DMS153 treated with DMSO at 0.1 percent for 48 hours (cell line): ENCODE measurements around the gene ALS2.
"Not testable (repeated sequence)": the region's sequence is repeated elsewhere in the genome, so short reads cannot be mapped to it uniquely, and the experiment has no call there.

Source experiments
- DNase-seq: peaks from one replicate; lab custom pipeline; 2025; ENCODE audit not compliant: unreplicated experiment; lab: John Stamatoyannopoulos, UW

Gene ALS2

DNA sequence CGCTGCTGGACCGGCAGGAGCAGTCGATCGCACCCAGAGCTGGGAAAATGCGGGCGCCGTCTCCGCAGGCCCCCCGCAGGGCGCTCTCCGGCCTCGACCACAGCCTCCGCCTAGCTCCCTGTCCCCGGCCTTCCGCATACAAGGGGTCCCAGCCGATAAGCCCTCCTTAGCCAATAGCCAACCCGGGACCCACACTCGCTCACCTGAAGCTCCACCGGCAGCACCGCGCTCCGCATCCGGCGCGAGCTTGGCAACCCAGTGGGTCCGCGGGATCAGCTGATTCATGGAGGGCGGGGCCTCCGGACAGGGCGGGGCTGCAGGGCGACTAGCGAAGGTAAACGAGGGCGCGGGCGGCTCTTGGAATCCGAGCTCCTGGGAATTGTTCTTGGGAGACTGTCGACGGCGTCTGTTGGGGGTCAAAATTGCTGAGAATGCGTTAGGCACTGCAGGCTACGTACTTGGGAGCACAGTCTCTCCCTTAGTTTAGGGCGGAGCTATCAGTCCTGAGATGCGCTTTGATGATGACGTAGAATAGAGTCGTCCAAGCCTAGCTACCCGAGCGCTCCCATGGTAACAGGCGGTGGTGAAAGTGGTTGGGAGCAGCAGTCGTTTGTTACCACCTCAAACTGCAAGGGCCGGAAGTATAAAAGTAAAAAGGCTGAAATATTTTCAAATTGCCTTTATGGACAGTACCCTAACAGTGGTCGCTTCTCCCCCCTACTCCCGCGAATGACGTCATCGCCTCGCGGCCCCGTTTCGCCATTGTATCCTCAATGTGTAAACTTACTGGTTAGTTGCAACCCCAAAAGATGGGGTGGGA, at the start of gene ALS2:
ALS2 (minus strand) TSS at position 260 of the 820 bp plus-strand sequence. CDS start 12,048 bp downstream, outside the sequence.
- peak; percentile 97 for DNase-seq

DNA sequence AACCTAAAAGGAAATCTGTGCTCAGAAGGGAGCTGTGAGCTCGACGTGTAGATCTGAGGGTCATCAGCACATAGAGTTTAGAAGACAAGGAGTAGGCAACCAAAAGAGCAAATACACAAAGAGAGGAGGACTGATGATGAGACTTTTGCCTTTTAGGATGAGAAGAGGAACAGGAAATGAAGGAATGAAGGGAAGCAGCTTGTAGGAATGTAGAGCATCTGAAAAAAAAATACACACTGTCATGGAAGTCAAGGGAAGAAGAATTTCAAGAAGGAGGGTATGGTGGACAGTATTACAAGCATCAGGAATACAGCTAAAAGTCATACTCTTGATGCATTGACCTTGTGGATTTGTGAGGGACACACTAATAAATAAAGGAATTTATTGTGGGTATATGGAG, 47.5 kb upstream of the ALS2 start:
- no peak for DNase-seq

DNA sequence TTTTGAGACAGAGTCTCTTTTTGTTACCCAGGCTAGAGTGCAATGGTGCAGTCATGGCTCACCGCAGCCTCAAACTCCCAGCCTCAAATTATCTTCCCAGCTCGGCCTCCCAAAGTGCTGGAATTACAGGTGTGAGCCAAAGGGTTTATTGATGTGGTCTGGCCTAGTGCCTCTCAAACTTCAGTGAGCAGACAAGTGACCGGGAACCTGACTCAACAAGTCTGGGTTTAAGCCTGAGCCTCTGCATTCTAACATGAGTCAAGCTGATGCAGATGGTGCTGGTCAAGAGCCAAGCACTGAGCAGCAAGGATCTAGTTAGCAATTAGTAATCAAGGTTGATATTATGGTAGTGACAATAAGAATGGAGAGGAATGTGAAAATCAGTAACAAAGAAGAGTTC, 46.9 kb upstream of the ALS2 start:
- no peak for DNase-seq

DNA sequence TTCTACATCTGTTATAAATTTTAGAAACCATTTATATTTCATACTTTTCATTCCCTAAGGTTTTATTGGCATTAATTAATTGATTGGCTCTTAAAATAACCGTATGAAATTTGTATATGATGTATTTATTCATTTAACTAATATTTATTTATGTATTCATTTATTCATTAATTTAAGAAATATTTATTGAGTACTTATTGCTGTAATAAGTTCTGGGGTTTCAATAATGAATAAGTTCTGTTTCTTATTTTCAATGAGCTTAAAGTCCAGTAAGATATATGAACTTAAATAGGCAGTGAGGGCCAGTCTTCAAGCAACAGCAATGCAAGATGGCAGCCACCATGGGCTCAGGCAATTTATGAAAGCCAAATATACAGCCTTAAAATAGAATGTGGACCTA, 43.5 kb upstream of the ALS2 start:
- DNase-seq, result no peak

GRCh38 chr2:201821080-201821479, 40.3 kb upstream of the ALS2 start:
- DNase-seq, result peak; percentile 13

DNA sequence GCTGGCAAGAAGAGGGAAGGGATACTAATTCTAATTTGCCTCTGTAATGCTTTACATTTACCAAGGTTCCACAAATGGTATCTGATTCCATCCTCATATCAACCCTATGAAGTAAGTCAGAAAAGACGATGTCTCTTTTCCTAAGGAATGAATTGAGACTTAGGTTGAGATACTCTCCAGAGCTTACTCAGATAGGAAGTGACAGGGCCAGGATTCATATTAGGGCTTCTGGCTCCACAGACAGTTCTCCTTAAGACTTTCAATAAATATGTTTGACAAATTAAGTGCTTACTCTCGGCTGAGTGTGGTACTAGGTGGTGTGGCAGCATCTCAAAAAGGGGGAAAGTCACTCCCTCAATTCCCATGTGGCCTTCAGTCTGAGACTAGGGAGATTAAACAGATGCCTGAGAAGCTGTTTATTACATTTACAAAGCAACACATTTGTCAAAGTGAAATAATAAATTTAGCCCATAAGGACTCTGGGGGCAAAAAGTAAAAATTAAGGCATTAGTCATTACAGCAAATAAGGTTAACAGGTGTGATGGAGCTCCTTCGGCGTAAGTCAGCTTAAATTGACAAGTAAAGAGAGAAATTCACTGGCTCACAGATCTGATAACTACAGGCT, 39.8 kb upstream of the ALS2 start:
- no peak for DNase-seq

DNA sequence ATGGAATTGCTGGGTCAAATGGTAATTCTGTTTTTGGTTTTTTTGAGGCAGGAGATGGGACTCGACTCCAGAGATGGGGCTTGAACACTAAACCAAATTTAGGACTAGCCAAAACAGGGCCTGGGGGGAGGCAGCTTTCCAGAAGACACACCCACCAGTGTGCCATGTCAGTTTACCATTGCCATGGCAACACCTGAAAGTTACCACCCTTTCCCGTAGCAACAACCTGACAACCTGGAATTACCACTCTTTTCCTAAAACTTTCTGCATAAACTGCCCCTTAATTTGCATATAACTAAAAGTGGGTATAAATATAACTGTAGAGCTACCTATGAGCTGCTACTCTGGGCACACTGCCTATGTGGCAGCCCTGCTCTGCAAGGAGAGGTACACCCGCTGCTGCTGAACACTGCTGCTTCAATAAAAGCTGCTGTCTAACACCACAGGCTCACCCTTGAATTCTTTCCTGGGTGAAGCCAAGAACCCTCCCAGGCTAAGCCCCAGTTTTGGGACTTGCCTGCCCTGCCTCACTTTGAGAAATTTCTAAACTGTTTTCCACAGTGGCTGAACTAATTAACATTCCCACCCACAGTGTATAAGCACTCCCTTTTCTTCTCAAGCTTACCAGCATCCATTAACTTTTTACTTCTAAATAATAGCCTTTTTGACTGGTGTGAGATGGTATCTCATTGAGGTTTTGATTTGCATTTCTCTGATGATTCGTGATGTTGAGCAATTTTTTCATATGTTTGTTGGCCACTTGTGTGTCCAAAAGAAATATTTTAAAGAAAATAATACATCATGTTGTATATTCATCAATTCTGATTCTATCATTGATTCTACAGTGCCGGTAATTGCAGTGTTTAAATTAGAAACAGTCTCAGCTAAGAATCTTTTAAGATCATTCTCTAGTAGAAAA, 36.2 kb upstream of the ALS2 start:
- no peak for DNase-seq

DNA sequence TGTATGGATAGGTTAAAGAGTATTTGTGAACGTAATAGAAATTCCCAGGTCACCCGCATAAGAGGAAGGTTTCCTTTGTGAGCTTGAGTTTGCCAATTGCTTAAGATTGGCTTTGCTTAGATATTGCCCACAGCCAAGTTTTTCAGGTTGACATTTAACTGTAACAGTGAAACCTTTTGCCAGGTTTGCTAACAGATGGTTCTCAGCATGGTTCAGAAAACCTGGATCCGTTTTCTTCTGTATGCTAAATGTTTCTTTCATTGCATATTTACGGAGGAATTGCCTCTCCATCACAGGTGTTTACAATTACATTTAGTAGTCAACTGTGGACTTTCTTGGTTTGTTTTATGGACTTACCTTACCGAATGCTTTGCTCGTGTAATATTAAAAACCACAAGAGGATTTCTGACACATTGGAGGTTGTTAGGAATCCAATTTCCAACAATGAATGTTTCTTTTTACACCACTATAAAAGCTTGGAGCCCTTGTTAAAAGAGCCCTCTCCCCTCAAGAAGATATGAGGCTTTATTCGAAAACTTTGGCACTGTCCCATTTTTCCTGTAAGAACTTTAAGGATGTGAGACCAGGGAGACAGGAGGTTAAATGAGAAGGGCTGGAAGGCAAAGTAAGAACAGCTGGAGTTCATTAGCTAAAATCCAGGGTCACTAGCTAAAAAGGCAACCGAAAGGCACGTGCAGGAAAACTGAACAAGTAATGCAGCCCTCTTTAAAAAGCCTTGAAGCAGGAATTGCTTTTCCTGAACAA, 33.4 kb upstream of the ALS2 start:
- DNase-seq, result no peak

DNA sequence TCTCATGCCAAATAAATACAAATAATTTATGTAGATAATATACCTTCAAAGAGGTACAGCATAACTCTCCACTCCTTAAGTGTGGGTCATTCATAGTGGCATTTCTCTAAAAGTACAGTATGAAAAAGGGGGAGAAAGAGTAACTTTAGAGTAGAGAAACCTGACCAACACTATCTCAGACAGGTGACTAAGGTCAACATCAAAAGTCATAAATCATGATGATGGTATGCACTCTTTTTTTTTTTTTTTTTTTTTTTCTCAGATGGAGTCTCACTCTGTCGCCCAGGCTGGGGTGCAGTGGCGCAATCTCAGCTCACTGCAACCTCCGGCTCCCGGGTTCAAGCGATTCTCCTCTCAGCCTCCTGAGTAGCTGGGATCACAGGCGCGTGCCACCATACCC, 29.9 kb upstream of the ALS2 start:
- DNase-seq, result not testable (repeated sequence)

- DNase-seq, result no peak
Measured at GRCh38 chr2:201809633-201810032, 28.9 kb upstream of the ALS2 start.

DNA sequence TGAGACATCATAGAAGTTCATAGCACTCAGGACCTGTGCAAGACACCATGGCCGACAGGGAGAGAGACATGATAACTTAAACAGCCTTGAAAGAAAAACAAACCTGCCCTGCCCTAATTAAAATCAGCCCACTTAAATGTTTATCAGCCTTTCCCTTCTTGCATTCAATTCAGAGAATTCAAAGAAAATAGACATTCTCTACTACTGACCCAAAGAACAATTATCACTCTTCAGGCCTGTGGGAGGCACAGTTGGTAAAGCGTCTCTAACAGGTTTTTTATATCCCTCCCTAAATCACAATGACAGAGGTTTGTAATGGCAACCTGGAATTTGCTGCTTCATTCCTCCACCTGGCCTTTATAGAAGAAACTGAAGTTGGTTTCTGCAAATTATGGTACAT, 27.3 kb upstream of the ALS2 start:
- no peak for DNase-seq

DNA sequence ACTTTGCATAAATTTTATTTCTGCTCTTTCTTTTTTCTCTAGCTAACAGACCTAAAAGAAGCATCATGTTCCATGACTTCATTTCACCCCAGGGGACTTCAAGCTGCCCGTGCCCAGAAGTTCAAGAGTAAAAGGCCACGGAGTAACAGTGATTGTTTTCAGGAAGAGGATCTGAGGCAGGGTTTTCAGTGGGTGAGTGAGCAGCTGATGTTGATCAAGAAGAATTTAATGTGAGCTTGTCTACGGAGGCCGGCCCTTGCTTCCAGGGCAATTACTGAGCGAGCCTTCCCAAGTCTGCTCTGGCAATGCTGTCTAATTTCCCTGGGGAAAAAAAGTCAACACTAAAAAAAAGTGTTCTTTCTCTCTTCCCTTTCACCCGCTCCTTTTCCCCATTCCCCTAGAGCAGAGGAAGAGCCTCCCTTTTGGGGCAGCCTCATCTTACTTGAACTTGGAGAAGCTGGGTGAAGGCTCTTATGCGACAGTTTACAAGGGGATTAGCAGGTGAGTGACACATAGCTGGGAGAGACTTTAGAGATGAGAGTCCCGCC, 26.8 kb upstream of the ALS2 start:
- DNase-seq, result no peak

DNA sequence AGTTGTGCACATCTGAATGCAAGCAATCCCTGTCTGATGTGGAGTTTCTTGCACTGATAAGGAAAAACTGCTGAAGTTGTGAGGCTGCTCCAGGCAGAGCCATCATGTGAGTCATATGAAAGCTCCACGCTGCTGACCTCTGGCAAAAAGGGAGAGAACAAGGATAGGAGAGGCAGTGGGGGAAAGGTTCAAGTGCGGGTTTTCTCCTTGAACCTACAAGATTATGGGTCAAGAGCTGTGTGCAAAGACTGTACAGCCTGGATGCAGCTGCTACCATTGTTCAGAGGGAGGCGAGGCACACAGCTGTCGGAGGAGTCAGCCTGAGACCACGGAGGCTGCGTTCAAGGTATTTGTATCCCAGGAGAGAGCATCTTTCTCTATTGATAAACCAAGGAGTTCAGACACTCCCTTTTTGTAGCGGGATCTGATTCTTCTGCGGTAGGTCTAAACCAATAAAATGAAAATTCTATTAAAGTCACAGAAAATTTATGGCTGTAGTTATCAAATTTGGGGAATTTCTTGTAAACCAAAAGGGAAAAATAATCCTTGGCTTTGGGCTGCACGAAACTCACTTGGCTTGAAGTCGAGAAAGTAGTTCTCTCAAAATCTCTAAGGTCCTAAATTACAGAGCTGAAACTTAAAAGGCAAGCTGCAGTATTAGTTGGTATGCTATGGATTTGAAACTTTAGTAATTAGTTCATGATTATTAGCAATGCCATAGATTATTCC, 25.9 kb upstream of the ALS2 start, which contains the start of gene CDK15:
CDK15 (plus strand) TSS at position 96 of the 729 bp plus-strand sequence; CDS start at position 224, 128 bp downstream.
- DNase-seq, result no peak

GRCh38 chr2:201798914-201799285, 18.2 kb upstream of the ALS2 start:
- not testable (repeated sequence) for DNase-seq

DNA sequence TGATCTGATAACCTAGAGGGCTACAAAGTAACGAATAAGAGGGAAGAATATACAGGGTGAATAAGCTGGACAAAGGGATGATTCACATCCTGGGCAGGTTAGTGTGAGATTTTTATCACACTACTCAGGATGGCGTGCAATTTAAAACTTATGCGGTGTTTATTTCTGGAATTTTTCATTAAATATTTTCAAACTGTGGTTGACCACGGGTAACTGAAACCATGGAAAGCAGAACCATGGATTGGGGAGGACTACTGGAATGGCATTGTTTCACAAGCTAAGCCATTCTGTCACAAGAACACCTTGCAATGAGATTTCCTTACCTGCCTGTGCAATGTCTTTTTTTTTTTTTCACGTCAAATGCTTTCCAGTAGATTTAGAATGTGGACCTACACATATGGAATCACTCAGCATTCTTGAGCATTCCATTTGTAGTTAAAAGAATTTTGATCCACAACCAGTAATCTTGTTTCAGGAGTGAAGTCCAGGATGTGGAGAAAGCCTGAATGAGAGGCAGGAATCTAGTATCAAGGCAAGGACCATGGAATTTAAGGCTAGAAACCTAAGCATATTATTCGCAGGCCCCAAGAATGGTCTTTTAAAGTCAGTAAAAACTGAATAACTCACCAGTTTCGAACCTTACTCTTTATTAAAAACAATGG, 17.6 kb upstream of the ALS2 start:
- no peak for DNase-seq

DNA sequence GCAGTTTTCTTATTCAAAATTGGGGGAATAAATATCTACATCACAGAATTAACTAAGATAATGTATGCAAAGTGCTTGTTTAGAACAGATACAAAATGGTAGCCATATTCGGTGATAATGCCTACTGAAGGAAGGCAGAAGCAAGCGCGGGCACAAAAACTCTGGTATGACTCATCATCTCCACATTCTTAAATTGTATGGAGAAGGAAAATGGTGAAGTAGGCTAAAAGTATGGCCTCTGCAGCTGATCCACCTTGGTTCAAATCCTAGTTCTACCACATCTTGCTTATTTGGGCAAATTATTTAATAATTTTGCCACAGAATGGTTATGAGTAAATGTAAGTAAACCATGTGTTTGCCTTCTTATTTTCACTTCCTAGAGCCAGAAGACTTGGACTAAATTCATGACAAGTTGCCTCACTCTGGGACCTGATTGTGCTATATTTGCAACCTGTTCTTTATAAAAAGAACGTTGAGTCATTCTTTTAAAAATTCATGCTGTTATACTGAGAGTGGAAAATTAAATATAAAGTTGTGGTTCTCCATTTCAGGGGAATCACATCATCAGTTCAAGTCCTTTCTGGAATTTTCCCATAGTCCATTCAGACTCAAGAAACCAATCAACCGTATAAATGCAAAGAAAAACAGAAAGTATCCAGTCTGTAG, 16.6 kb upstream of the ALS2 start:
- no peak for DNase-seq

DNA sequence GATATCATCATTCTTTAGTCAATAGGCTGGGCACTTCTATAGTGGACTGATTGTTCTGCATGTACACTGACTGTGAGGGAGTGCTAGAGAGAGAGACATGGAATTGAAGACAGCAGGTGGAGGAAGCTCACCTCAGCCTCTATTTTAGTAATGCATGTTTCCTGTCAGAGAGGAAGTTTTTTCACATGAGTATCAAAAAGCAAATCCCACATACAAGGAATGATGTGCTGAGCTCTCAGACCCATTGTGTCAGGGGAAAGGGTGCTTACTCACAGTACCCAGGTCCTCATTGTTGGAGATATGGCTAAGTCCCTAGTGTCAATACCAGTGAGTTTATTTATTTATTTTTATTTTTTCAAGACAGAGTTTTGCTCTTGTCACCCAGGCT, 15.7 kb upstream of the ALS2 start:
- DNase-seq, result no peak

GRCh38 chr2:201795607-201796477, 15.1 kb upstream of the ALS2 start:
- DNase-seq, result no peak
